PC-3 (cell line): Measurements from ENCODE around the gene MAST4. TPM values are rescaled to one million over a fixed set of nuclear protein-coding genes. Genes with fewer than 3 reads are reported as not detected.

Experiments
- ATAC-seq: fragments of 200-7000 bp; cut with Tn5 transposase; 2 replicates; pipeline ENCODE4 v1.9.1; 2020; ENCODE audit warnings: mild to moderate bottlenecking, moderate library complexity
- BruUV-seq: library from RNA; stranded (reverse); fragments of 400-500 nt; replicated peaks from 2 replicates; lab custom pipeline; 2021; lab: Mats Ljungman, UMichigan
- CTCF ChIA-PET: fragments of 300-600 bp; sonication (Branson Sonifier 250); formaldehyde crosslinking; loops from one replicate; lab custom pipeline; 2022; ENCODE audit warnings: antibody characterized with exemption; lab: Charles Lee
- POLR2A ChIA-PET: fragments of 300-600 bp; sonication (Branson Sonifier 250); formaldehyde crosslinking; loops from one replicate; lab custom pipeline; 2022; ENCODE audit warnings: antibody characterized with exemption; ENCODE audit not compliant: unreplicated experiment; lab: Charles Lee
- DNase-seq: peaks from one replicate; pipeline ENCODE4 v3.0.0-alpha.2; 2015
- H2AFZ ChIP-seq: fragments of 300-600 bp; sonication (generic); 2 replicates; pipeline ENCODE4 v1.6.0; 2016; ENCODE audit warnings: antibody characterized with exemption, low read length
- H3F3A ChIP-seq: fragments of 300-600 bp; sonication (generic); one replicate; pipeline ENCODE4 v1.6.0; 2017; ENCODE audit warnings: antibody characterized with exemption, low read length, control low read depth, mild to moderate bottlenecking; ENCODE audit not compliant: unreplicated experiment
- H3K27ac ChIP-seq: fragments of 300-600 bp; sonication (generic); 2 replicates; pipeline ENCODE4 v1.5.1; 2016; ENCODE audit warnings: mild to moderate bottlenecking, low read length
- H3K27me3 ChIP-seq: fragments of 300-600 bp; sonication (generic); 2 replicates; pipeline ENCODE4 v1.6.1; 2016; ENCODE audit warnings: low read length, mixed read lengths
- H3K36me3 ChIP-seq: fragments of 300-600 bp; sonication (generic); 2 replicates; pipeline ENCODE4 v1.6.1; 2016; ENCODE audit warnings: low read depth, mixed run types, low read length, mixed read lengths
- H3K4me1 ChIP-seq: fragments of 300-600 bp; sonication (generic); 2 replicates; pipeline ENCODE4 v1.5.1; 2016; ENCODE audit warnings: low read length; ENCODE audit not compliant: insufficient read depth
- H3K4me2 ChIP-seq: fragments of 300-600 bp; sonication (generic); 2 replicates; pipeline ENCODE4 v1.6.0; 2016; ENCODE audit warnings: low read length
- H3K4me3 ChIP-seq: fragments of 300-600 bp; sonication (generic); 2 replicates; pipeline ENCODE4 v1.5.1; 2016; ENCODE audit warnings: mild to moderate bottlenecking, low read length, mixed read lengths
- H3K79me2 ChIP-seq: fragments of 300-600 bp; sonication (generic); 2 replicates; pipeline ENCODE4 v1.6.1; 2017; ENCODE audit warnings: low read length, mixed read lengths
- H3K9ac ChIP-seq: fragments of 300-600 bp; sonication (generic); 2 replicates; pipeline ENCODE4 v1.6.0; 2016; ENCODE audit warnings: mild to moderate bottlenecking, low read length
- H3K9me2 ChIP-seq: fragments of 300-600 bp; sonication (generic); replicated peaks from 2 replicates; pipeline ENCODE4 v1.6.1; 2016; ENCODE audit warnings: mixed run types, low read length, mixed read lengths
- H3K9me3 ChIP-seq: fragments of 300-600 bp; sonication (generic); 2 replicates; pipeline ENCODE4 v1.6.1; 2016; ENCODE audit warnings: low read length, mixed read lengths
- H4K20me1 ChIP-seq: fragments of 300-600 bp; sonication (generic); 2 replicates; pipeline ENCODE4 v1.6.1; 2016; ENCODE audit warnings: low read length, mixed read lengths
- CTCF ChIP-seq: fragments of 300-600 bp; sonication (generic); conservative IDR thresholded peaks from 2 replicates; pipeline ENCODE4 v1.5.1; 2017; ENCODE audit warnings: antibody characterized with exemption, low read depth, mild to moderate bottlenecking, low read length
- EZH2 ChIP-seq: fragments of 300-600 bp; sonication (generic); IDR thresholded peaks from one replicate; pipeline ENCODE4 v1.6.1; 2017; ENCODE audit warnings: antibody characterized with exemption, mild to moderate bottlenecking, low read length; ENCODE audit not compliant: unreplicated experiment
- EZH2phosphoT487 ChIP-seq: fragments of 300-600 bp; sonication (generic); IDR thresholded peaks from 2 replicates; pipeline ENCODE4 v1.6.1; 2018; ENCODE audit warnings: mild to moderate bottlenecking, antibody characterized with exemption, low read length, borderline replicate concordance
- intact Hi-C: fragments of 100-400 bp; cut with micrococcal nuclease; formaldehyde crosslinking; loops from 2 replicates; pipeline ENCODE4 v1.9.0; 2023
- total RNA-seq: library from RNA; depleted of rRNA; stranded (reverse); fragments of >200 nt; gene quantifications from 2 replicates; pipeline ENCODE4 v1.2.3, GENCODE V29; 2014

MAST4 gene
- total RNA-seq, 1 experiment from 2014 or later: 7.9 TPM

GRCh38 chr5:67027171-67027570, 431.0 kb downstream of the MAST4 start:
- no peak for DNase-seq

GRCh38 chr5:67028371-67028770, 432.2 kb downstream of the MAST4 start:
- intact Hi-C loops: no loop called here
- POLR2A ChIA-PET: no interaction called here

More at GRCh38 chr5:67027171-67027570, 431.0 kb downstream of the MAST4 start:
- Histone ChIP-seq H3K4me1 (peaks cover 3% of the 10 kb centered on the region; the same call in 1 of the 2 replicates), H3K9me2 (no peaks in the 10 kb centered on the region), H3K9ac (no peak overlapping the region), H3F3A (no peaks in the 10 kb centered on the region), H3K9me3 (no peaks in the 10 kb centered on the region), H3K36me3 (no peaks in the 10 kb centered on the region), H3K4me3 (no peak overlapping the region), H2AFZ (no peak overlapping the region), H3K27ac (no peak overlapping the region), H3K27me3 (no peaks in the 10 kb centered on the region), H3K4me2 (no peak overlapping the region), H3K79me2 (peaks cover 26% of the 10 kb centered on the region), H4K20me1 (peaks cover 5% of the 10 kb centered on the region; the same call in 1 of the 2 replicates)
- ATAC-seq: no peak
- POLR2A ChIA-PET: no interaction called here
- intact Hi-C loops: no loop called here
- CTCF ChIA-PET: no interaction called here
- BruUV-seq: no TSS peak
- TF ChIP-seq CTCF: no peak
- TF ChIP-seq EZH2: no peak
- no peak for TF ChIP-seq EZH2phosphoT487

More at GRCh38 chr5:67028371-67028770, 432.2 kb downstream of the MAST4 start:
- DNase-seq (no peak), ATAC-seq (no peak)
- H3K27me3 ChIP-seq: no peaks in the 10 kb centered on the region
- no peaks in the 10 kb centered on the region for H3F3A ChIP-seq
- H3K27ac ChIP-seq: no peak overlapping the region
- H3K9ac ChIP-seq: no peak overlapping the region
- H3K4me3 ChIP-seq: no peak overlapping the region
- no peaks in the 10 kb centered on the region for H3K36me3 ChIP-seq
- TF ChIP-seq CTCF (no peak), EZH2phosphoT487 (no peak), EZH2 (no peak)
- H4K20me1 ChIP-seq: peaks cover 5% of the 10 kb centered on the region; the same call in 1 of the 2 replicates
- no peaks in the 10 kb centered on the region for H3K9me2 ChIP-seq
- no peak overlapping the region for H2AFZ ChIP-seq
- H3K4me2 ChIP-seq: no peak overlapping the region
- CTCF ChIA-PET: no interaction called here
- BruUV-seq: no TSS peak
- H3K79me2 ChIP-seq: peaks cover 20% of the 10 kb centered on the region
- H3K9me3 ChIP-seq: no peaks in the 10 kb centered on the region
- peaks cover 3% of the 10 kb centered on the region; the same call in 1 of the 2 replicates for H3K4me1 ChIP-seq
